Upper lobe of left lung (tissue), 6 donors: ENCODE data around the gene POLR3H. TPM values are rescaled to one million over a fixed set of nuclear protein-coding genes. Genes with fewer than 3 reads are reported as not detected.

Experiments
- ATAC-seq, 2 donors: fragments of 200-7000 bp; cut with Tn5 transposase; one replicate each; pipeline ENCODE4 v1.9.1; 2022; ENCODE audit warnings: mild to moderate bottlenecking in 2 of 2, moderate library complexity in 2 of 2; ENCODE audit not compliant: low FRiP score in 2 of 2
- DNase-seq, 2 donors: peaks; one replicate each; pipeline ENCODE4 v3.0.0-alpha.2; 2019 to 2020
- H3K27ac ChIP-seq, 4 donors: fragments of 200-600 bp; sonication (generic); one replicate each; pipeline ENCODE4 v1.5.1; 2016 to 2019
- H3K27me3 ChIP-seq, 4 donors: fragments of 200-600 bp; sonication (generic); one replicate each; pipeline ENCODE4 v1.5.1; 2017 to 2019
- H3K36me3 ChIP-seq, 4 donors: fragments of 200-600 bp; sonication (generic); one replicate each; pipeline ENCODE4 v1.5.1; 2016 to 2019
- H3K4me1 ChIP-seq, 4 donors: fragments of 200-600 bp; sonication (generic); one replicate each; pipeline ENCODE4 v1.5.1; 2018 to 2019
- H3K4me3 ChIP-seq, 4 donors: fragments of 200-600 bp; sonication (generic); one replicate each; pipeline ENCODE4 v1.5.1; 2017 to 2019; ENCODE audit warnings: mild to moderate bottlenecking in 2 of 4, moderate library complexity in 1 of 4
- H3K9me3 ChIP-seq, 4 donors: fragments of 200-600 bp; sonication (generic); one replicate each; pipeline ENCODE4 v1.5.1; 2018 to 2019
- CTCF ChIP-seq, 6 experiments: fragments of 450-650 bp in 4 of 6; fragments of 200-600 bp in 2 of 6; sonication (generic) in 2 of 6; IDR thresholded peaks; one replicate each; pipeline ENCODE4 v1.5.1; 2016 to 2019; ENCODE audit warnings: antibody characterized with exemption in 6 of 6
- EP300 ChIP-seq, 4 donors: sonication (generic); formaldehyde crosslinking; IDR thresholded peaks; one replicate each; pipeline ENCODE4 v1.5.1; 2017; ENCODE audit warnings: antibody characterized with exemption in 4 of 4, control low read depth in 2 of 4
- POLR2A ChIP-seq, 4 donors: fragments of 450-650 bp; IDR thresholded peaks; one replicate each; pipeline ENCODE4 v1.5.1; 2016 to 2017; ENCODE audit warnings: antibody characterized with exemption in 4 of 4, mild to moderate bottlenecking in 2 of 4
- POLR2AphosphoS5 ChIP-seq, 2 donors: sonication (generic); formaldehyde crosslinking; IDR thresholded peaks; one replicate each; pipeline ENCODE4 v1.5.1; 2017; ENCODE audit warnings: antibody characterized with exemption in 2 of 2
- WGBS, 2 donors: methylation state at CpG; one replicate each; pipeline ENCODE4 v1.1.5; 2017 to 2018; 5-methylcytosine and 5-hydroxymethylcytosine counted together
- total RNA-seq, 6 donors: library from RNA; depleted of rRNA in 4 of 6; stranded (reverse); fragments of >200 nt in 4 of 6; gene quantifications; one replicate each; pipeline versions ENCODE4 v1.1.0 to v1.2.1, GENCODE V29; 2016 to 2021
- donor health status: DM: no; HTN: no; CAD: no; lungs with moderate emphysema.
- donor health status: DM: no; HTN: yes; CAD: no; lungs with severe emphysema.

The POLR3H gene
- total RNA-seq, 6 donors from 2014 or later = 35.6 to 73.5 (median 53.0) TPM

- ATAC-seq = no peak
- no peak for DNase-seq
- Histone ChIP-seq H3K4me3 (no peak overlapping the region), H3K9me3 (no peaks in the 10 kb centered on the region), H3K4me1 (peaks cover 5 to 13% (median 8%) of the 10 kb centered on the region in 4 donors), H3K27ac (no peak overlapping the region), H3K36me3 (no peaks in the 10 kb centered on the region), H3K27me3 (no peaks in the 10 kb centered on the region)
- whole genome bisulfite sequencing, 2 donors = 70 to 79% methylated on average over 10 to 11 of the region's 11 CpGs
- TF ChIP-seq EP300 (IDR thresholded peaks at IDR 0.05) = no peak
- TF ChIP-seq CTCF (IDR thresholded peaks at IDR 0.05) = no peak
- no peak for TF ChIP-seq POLR2A (IDR thresholded peaks at IDR 0.05)
- no peak for TF ChIP-seq POLR2AphosphoS5 (IDR thresholded peaks at IDR 0.05)
These were observed 7.8 kb upstream of the POLR3H start for GRCh38 chr22:41551877-41552582.

- no peak overlapping the region for H3K4me3 ChIP-seq
- no peaks in the 10 kb centered on the region for H3K27me3 ChIP-seq
- H3K4me1 ChIP-seq = peaks cover 0 to 10% (median 3%) of the 10 kb centered on the region in 4 donors
- H3K36me3 ChIP-seq = no peaks in the 10 kb centered on the region
- no peaks in the 10 kb centered on the region for H3K9me3 ChIP-seq
- no peak for ATAC-seq
- no peak overlapping the region for H3K27ac ChIP-seq
- no peak for DNase-seq
- TF ChIP-seq POLR2A (IDR thresholded peaks at IDR 0.05) (no peak), POLR2AphosphoS5 (IDR thresholded peaks at IDR 0.05) (no peak), CTCF (IDR thresholded peaks at IDR 0.05) (no peak)
- WGBS, 2 donors = 79 to 89% methylated on average over 12 of the region's 12 CpGs
These were observed 6.8 kb upstream of the POLR3H start for GRCh38 chr22:41550952-41551491.

GRCh38 chr22:41548830-41549211 is 4.6 kb upstream of the POLR3H start:
- ATAC-seq (no peak), DNase-seq (no peak)
- H3K4me1 ChIP-seq = peaks cover 7 to 26% (median 13%) of the 10 kb centered on the region in 4 donors
- H3K9me3 ChIP-seq = no peaks in the 10 kb centered on the region
- WGBS, 2 donors = 79 to 83% methylated on average over 2 to 5 of the region's 5 CpGs
- TF ChIP-seq POLR2AphosphoS5 (IDR thresholded peaks at IDR 0.05) = no peak
- H3K36me3 ChIP-seq = no peaks in the 10 kb centered on the region
- no peak overlapping the region for H3K27ac ChIP-seq
- H3K4me3 ChIP-seq = no peak overlapping the region
- no peaks in the 10 kb centered on the region for H3K27me3 ChIP-seq

- ATAC-seq = peak in 1 of 2 donors; percentile 39
- Histone ChIP-seq H3K36me3 (peaks cover 0 to 7% (median 5%) of the 10 kb centered on the region in 4 donors), H3K4me3 (peak overlapping the region; percentile 13 to 95 (median 86)), H3K27ac (peak overlapping the region; percentile 83 to 97 (median 90)), H3K9me3 (no peaks in the 10 kb centered on the region), H3K27me3 (no peaks in the 10 kb centered on the region), H3K4me1 (peaks cover 26 to 55% (median 35%) of the 10 kb centered on the region in 4 donors)
- TF ChIP-seq CTCF (IDR thresholded peaks at IDR 0.05) (no peak), EP300 (IDR thresholded peaks at IDR 0.05) (peak in 2 of 4 donors; percentile 64 to 83), POLR2AphosphoS5 (IDR thresholded peaks at IDR 0.05) (peak in 1 of 2 donors; percentile 53)
- WGBS, 2 donors = 14 to 16% methylated on average over 21 of the region's 21 CpGs
- no peak for DNase-seq
These were observed 604 bp upstream of the POLR3H start for GRCh38 chr22:41544671-41545476.

GRCh38 chr22:41542224-41542623 is 2.0 kb downstream of the POLR3H start:
- Histone ChIP-seq H3K9me3 (no peaks in the 10 kb centered on the region), H3K27ac (no peak overlapping the region), H3K36me3 (peaks cover 0 to 28% (median 15%) of the 10 kb centered on the region in 4 donors), H3K4me1 (peaks cover 26 to 49% (median 32%) of the 10 kb centered on the region in 4 donors), H3K27me3 (no peaks in the 10 kb centered on the region), H3K4me3 (peak overlapping the region in 3 of 4 donors; percentile 83 to 95 (median 89))
- TF ChIP-seq CTCF (IDR thresholded peaks at IDR 0.05) (no peak), POLR2A (IDR thresholded peaks at IDR 0.05) (no peak), POLR2AphosphoS5 (IDR thresholded peaks at IDR 0.05) (no peak), EP300 (IDR thresholded peaks at IDR 0.05) (no peak)
- ATAC-seq (no peak), DNase-seq (no peak)
- 94 to 96% methylated on average over 4 of the region's 4 CpGs for WGBS, 2 donors
